Measurements from ENCODE around the gene UTP11.

DNA sequence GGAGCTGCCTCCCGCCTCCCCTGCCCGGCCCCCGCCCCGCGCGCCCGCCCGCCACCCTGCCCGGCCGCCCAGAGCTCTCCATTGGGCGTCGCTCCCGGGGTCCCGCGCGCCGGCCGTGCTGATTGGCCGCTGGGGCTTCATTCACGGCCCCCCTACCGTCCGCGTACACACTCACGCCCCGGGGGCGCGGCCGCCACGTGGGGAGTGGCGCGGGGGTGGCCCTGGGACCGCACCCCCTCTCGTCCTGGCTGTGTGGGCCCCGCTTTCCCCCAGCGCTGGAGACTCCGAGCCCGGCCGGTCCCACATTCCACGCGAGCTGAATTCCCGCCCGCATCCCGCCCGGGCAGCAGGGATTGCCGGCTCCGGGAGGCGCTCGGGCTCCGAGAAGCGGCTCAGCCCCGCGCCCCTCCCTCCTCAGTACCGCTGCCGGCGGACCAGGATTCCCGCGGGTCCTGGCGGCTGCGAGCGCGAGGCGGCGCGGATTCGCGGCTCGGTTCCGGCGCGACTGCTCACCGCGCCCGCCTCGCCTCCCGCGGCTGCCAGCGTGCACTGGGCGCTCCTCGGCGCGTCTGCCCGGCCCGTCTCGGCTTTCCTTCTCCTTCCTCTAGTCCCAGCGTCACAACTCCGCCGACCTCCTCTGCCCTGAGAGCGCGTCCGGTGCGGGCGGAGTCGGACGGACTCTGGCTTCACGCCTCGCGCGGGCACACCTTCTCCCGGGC lies 34.5 kb downstream of the UTP11 start:
- TF ChIP-seq POLR2A (IDR thresholded peaks at IDR 0.05), result no peak
- TF ChIP-seq, protein P1, sequence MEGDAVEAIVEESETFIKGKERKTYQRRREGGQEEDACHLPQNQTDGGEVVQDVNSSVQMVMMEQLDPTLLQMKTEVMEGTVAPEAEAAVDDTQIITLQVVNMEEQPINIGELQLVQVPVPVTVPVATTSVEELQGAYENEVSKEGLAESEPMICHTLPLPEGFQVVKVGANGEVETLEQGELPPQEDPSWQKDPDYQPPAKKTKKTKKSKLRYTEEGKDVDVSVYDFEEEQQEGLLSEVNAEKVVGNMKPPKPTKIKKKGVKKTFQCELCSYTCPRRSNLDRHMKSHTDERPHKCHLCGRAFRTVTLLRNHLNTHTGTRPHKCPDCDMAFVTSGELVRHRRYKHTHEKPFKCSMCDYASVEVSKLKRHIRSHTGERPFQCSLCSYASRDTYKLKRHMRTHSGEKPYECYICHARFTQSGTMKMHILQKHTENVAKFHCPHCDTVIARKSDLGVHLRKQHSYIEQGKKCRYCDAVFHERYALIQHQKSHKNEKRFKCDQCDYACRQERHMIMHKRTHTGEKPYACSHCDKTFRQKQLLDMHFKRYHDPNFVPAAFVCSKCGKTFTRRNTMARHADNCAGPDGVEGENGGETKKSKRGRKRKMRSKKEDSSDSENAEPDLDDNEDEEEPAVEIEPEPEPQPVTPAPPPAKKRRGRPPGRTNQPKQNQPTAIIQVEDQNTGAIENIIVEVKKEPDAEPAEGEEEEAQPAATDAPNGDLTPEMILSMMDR (IDR thresholded peaks at IDR 0.05), result no peak
